Activated B cell treated with CpG ODN at 0.5 μM for 24 hours (primary cell): ENCODE results near the gene DDX42. TPM values are rescaled to one million over a fixed set of nuclear protein-coding genes. Genes with fewer than 3 reads are reported as not detected.

Experiments
- ATAC-seq: fragments of 200-7000 bp; cut with Tn5 transposase; one replicate; pipeline ENCODE4 v1.10.0; 2021; ENCODE audit warnings: low read depth, mild to moderate bottlenecking, moderate library complexity
- CTCF ChIA-PET: fragments of 350-600 bp; sonication (Branson Sonifier 250); formaldehyde crosslinking; loops from one replicate; lab custom pipeline; 2021; ENCODE audit warnings: antibody characterized with exemption; lab: Charles Lee
- POLR2A ChIA-PET: fragments of 350-600 bp; sonication (Branson Sonifier 250); formaldehyde crosslinking; loops from one replicate; lab custom pipeline; 2021; ENCODE audit warnings: antibody characterized with exemption; lab: Charles Lee
- DNase-seq: peaks from one replicate; pipeline ENCODE4 v3.0.0; 2022
- H3K27ac Mint-ChIP-seq: one replicate; pipeline ENCODE4 v1.8.0; 2020; ENCODE audit warnings: mixed read lengths
- H3K27me3 Mint-ChIP-seq: one replicate; pipeline ENCODE4 v1.8.0; 2021; ENCODE audit warnings: mixed read lengths
- H3K36me3 Mint-ChIP-seq: one replicate; pipeline ENCODE4 v1.8.0; 2021; ENCODE audit warnings: low read depth, mixed read lengths
- H3K4me1 Mint-ChIP-seq: one replicate; pipeline ENCODE4 v1.8.0; 2021; ENCODE audit warnings: mixed read lengths
- H3K4me3 Mint-ChIP-seq: one replicate; pipeline ENCODE4 v1.8.0; 2020; ENCODE audit warnings: mild to moderate bottlenecking, mixed read lengths
- H3K9me3 Mint-ChIP-seq: one replicate; pipeline ENCODE4 v1.8.0; 2020; ENCODE audit warnings: mixed read lengths
- CTCF ChIP-seq: fragments of 200-600 bp; IDR thresholded peaks from one replicate; pipeline ENCODE4 v1.8.0; 2022; ENCODE audit warnings: antibody characterized with exemption, mild to moderate bottlenecking
- intact Hi-C: fragments of 100-400 bp; cut with micrococcal nuclease; formaldehyde crosslinking; loops from one replicate; pipeline ENCODE4 v1.15.1; 2024
- total RNA-seq: library from RNA; stranded (reverse); gene quantifications from 2 replicates; pipeline ENCODE4 v1.2.3, GENCODE V29; 2022

DDX42 gene
- total RNA-seq, 1 donor from 2014 or later = 160 TPM

- CTCF ChIA-PET = interaction anchor here (0.9 to 1.2 kb wide), 3 partner anchors 13 to 133 kb away, joined by 3 to 4 read pairs (median 3); no protein-coding TSS in a partner anchor
- H3K36me3 Mint-ChIP-seq = peaks cover 90% of the 10 kb centered on the region
Observed at GRCh38 chr17:63827801-63828221, 53.8 kb downstream of the DDX42 start.

GRCh38 chr17:63828936-63829335, 55.0 kb downstream of the DDX42 start:
- CTCF ChIA-PET = interaction anchor here (0.9 to 1.2 kb wide), 3 partner anchors 12 to 134 kb away, joined by 3 to 4 read pairs (median 3); no protein-coding TSS in a partner anchor
- H3K36me3 Mint-ChIP-seq = peaks cover 91% of the 10 kb centered on the region
- H3K9me3 Mint-ChIP-seq = no peaks in the 10 kb centered on the region
- intact Hi-C loops = no loop called here
- H3K4me3 Mint-ChIP-seq = no peak overlapping the region
- POLR2A ChIA-PET = interaction anchor here (0.9 to 5.9 kb wide), 4 partner anchors 12 to 79 kb away, joined by 8 to 112 read pairs (median 14); partner anchors contain the start of genes CCDC47, DDX42 and SMARCD2
- peaks cover 69% of the 10 kb centered on the region for H3K4me1 Mint-ChIP-seq
- no peak for ATAC-seq
- H3K27ac Mint-ChIP-seq = no peak overlapping the region
- TF ChIP-seq CTCF = no peak
- H3K27me3 Mint-ChIP-seq = no peaks in the 10 kb centered on the region
- no peak for DNase-seq

More at GRCh38 chr17:63827801-63828221, 53.8 kb downstream of the DDX42 start:
- POLR2A ChIA-PET = interaction anchor here (0.6 to 5.9 kb wide), 12 partner anchors 13 to 146 kb away, joined by 3 to 112 read pairs (median 6); partner anchors contain the start of genes CCDC47, DDX42 and SMARCD2
- no peaks in the 10 kb centered on the region for H3K9me3 Mint-ChIP-seq
- TF ChIP-seq CTCF = no peak
- peaks cover 69% of the 10 kb centered on the region for H3K4me1 Mint-ChIP-seq
- H3K27me3 Mint-ChIP-seq = no peaks in the 10 kb centered on the region
- intact Hi-C loops = loop anchor here (1.0 to 2.0 kb wide), 9 partner anchors 7 to 679 kb away; partner anchors contain the start of genes CCDC47, CEP95, CYB561 and DDX5
- DNase-seq (no peak), ATAC-seq (no peak)
- peak overlapping the region; percentile 100 for H3K27ac Mint-ChIP-seq
- H3K4me3 Mint-ChIP-seq = peak overlapping the region; percentile 98

- H3K36me3 Mint-ChIP-seq = peaks cover 91% of the 10 kb centered on the region
- ChIA-PET CTCF (no interaction called here), POLR2A (interaction anchor here (0.7 to 5.9 kb wide), 6 partner anchors 11 to 726 kb away, joined by 3 to 112 read pairs (median 11); partner anchors contain the start of genes CCDC47, DDX42 and SMARCD2)
- TF ChIP-seq CTCF = no peak
- peaks cover 68% of the 10 kb centered on the region for H3K4me1 Mint-ChIP-seq
- no peaks in the 10 kb centered on the region for H3K27me3 Mint-ChIP-seq
- no peak overlapping the region for H3K4me3 Mint-ChIP-seq
- intact Hi-C loops = no loop called here
- DNase-seq = no peak
- no peak for ATAC-seq
- no peaks in the 10 kb centered on the region for H3K9me3 Mint-ChIP-seq
- H3K27ac Mint-ChIP-seq = no peak overlapping the region
Observed at GRCh38 chr17:63830278-63830677, 56.3 kb downstream of the DDX42 start.

DNA sequence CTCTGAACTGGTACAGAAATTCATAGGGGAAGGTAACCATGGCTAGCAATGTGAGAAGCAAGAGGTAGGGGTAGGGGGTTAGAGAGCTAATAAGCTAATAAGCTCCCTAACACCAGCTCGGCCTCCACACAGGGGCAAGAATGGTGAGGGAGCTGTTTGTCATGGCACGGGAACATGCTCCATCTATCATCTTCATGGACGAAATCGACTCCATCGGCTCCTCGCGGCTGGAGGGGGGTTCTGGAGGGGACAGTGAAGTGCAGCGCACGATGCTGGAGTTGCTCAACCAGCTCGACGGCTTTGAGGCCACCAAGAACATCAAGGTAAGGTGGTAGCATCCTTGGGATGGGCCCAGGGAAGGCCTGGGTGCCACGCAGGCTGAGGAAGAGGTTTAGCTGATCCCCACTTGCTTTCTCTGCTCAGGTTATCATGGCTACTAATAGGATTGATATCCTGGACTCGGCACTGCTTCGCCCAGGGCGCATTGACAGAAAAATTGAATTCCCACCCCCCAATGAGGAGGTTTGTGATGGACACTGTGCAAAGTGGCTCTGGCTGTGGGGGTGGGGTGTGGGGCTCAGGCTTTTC, 57.0 kb downstream of the DDX42 start:
- TF ChIP-seq CTCF = no peak
- H3K27ac Mint-ChIP-seq = peak overlapping the region; percentile 4
- intact Hi-C loops = no loop called here
- ATAC-seq = no peak
- no peaks in the 10 kb centered on the region for H3K9me3 Mint-ChIP-seq
- ChIA-PET CTCF (no interaction called here), POLR2A (interaction anchor here (0.5 to 5.3 kb wide), 7 partner anchors 10 to 726 kb away, joined by 3 to 30 read pairs (median 4); partner anchors contain the start of gene SMARCD2)
- H3K36me3 Mint-ChIP-seq = peaks cover 92% of the 10 kb centered on the region
- H3K27me3 Mint-ChIP-seq = no peaks in the 10 kb centered on the region
- H3K4me1 Mint-ChIP-seq = peaks cover 65% of the 10 kb centered on the region
- DNase-seq = no peak
- no peak overlapping the region for H3K4me3 Mint-ChIP-seq

DNA sequence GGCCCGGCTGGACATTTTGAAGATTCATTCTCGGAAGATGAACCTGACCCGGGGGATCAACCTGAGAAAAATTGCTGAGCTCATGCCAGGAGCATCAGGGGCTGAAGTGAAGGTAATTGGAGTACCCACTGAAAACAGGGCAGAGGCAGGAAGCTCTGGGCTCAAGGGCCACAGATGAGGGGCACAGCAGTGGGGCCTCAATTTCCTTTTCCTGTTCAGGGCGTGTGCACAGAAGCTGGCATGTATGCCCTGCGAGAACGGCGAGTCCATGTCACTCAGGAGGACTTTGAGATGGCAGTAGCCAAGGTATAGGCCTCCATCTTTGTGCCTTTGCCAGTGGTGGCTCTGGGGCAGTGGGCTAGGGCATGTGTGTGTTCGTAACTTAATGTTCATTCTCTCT, 57.5 kb downstream of the DDX42 start:
- intact Hi-C loops = no loop called here
- TF ChIP-seq CTCF = no peak
- Mint-ChIP-seq H3K9me3 (no peaks in the 10 kb centered on the region), H3K36me3 (peaks cover 93% of the 10 kb centered on the region), H3K4me3 (no peak overlapping the region), H3K27ac (peak overlapping the region; percentile 4), H3K4me1 (peaks cover 60% of the 10 kb centered on the region), H3K27me3 (no peaks in the 10 kb centered on the region)
- CTCF ChIA-PET = no interaction called here
- POLR2A ChIA-PET = interaction anchor here (1.0 to 5.3 kb wide), 5 partner anchors 9 to 135 kb away, joined by 3 to 30 read pairs (median 4); partner anchors contain the start of gene SMARCD2
- no peak for ATAC-seq
- DNase-seq = no peak
